H1 (cell line): ENCODE measurements around the gene FAM171A1. TPM values are rescaled to one million over a fixed set of nuclear protein-coding genes. Genes with fewer than 3 reads are reported as not detected.

Source experiments
- CTCF ChIA-PET: fragments of 300-600 bp; sonication (Branson Sonifier 250); formaldehyde crosslinking; loops from one replicate; lab custom pipeline; 2021; ENCODE audit not compliant: partially characterized antibody; lab: Charles Lee
- POLR2A ChIA-PET: fragments of 300-600 bp; sonication (Branson Sonifier 250); formaldehyde crosslinking; loops from one replicate; lab custom pipeline; 2021; ENCODE audit warnings: inconsistent platforms; ENCODE audit not compliant: partially characterized antibody; lab: Charles Lee
- DNase-seq, 2 experiments: peaks; one replicate each; pipeline versions ENCODE4 v3.0.0 to v3.0.0-alpha.2; 2010 to 2022; ENCODE audit warnings: low spot score in 2 of 2, low read depth in 1 of 2, mixed read lengths in 1 of 2
- FAIRE-seq: peaks from 2 replicates; lab custom pipeline; 2011; peaks lifted over from hg19 to GRCh38; lab: Jason Lieb, UNC
- H2AFZ ChIP-seq: 2 replicates; pipeline ENCODE4 v1.8.1; 2012; ENCODE audit warnings: low read length, inconsistent platforms
- H2AK5ac ChIP-seq: 2 replicates; pipeline ENCODE4 v1.6.1; 2013; ENCODE audit warnings: low read depth, low read length
- H2BK120ac ChIP-seq: replicated peaks from 2 replicates; pipeline ENCODE3; 2013; ENCODE audit warnings: low read depth, low read length, inconsistent platforms
- H2BK12ac ChIP-seq: 2 replicates; pipeline ENCODE4 v1.6.1; 2013; ENCODE audit warnings: low read depth, low read length
- H2BK15ac ChIP-seq: 2 replicates; pipeline ENCODE4 v1.6.1; 2013; ENCODE audit warnings: low read length
- H2BK20ac ChIP-seq: 2 replicates; pipeline ENCODE4 v1.6.1; 2013; ENCODE audit warnings: low read length
- H2BK5ac ChIP-seq: 2 replicates; pipeline ENCODE4 v1.6.1; 2013; ENCODE audit warnings: low read depth, low read length
- H3K14ac ChIP-seq: 2 replicates; pipeline ENCODE4 v1.6.1; 2013; ENCODE audit warnings: inconsistent platforms; ENCODE audit not compliant: insufficient read length
- H3K18ac ChIP-seq: 2 replicates; pipeline ENCODE4 v1.6.1; 2013; ENCODE audit warnings: low read length; ENCODE audit errors: extremely low read depth
- H3K23ac ChIP-seq: 2 replicates; pipeline ENCODE4 v1.6.1; 2013; ENCODE audit warnings: inconsistent platforms; ENCODE audit not compliant: insufficient read length
- H3K23me2 ChIP-seq: 2 replicates; pipeline ENCODE4 v1.6.1; 2013; ENCODE audit warnings: low read depth, low read length
- H3K27ac ChIP-seq: 2 replicates; pipeline ENCODE4 v1.6.1; 2011; ENCODE audit warnings: low read depth, low read length, inconsistent platforms
- H3K27me3 ChIP-seq, 4 experiments: replicated peaks in 1 of 4; 1 replicate in 1 of 4; 2 replicates in 3 of 4; pipeline versions ENCODE4 v1.6.1 to v1.8.1; 2011 to 2013; ENCODE audit warnings: low read length in 3 of 4, mild to moderate bottlenecking in 3 of 4, inconsistent platforms in 2 of 4, mixed read lengths in 2 of 4, moderate library complexity in 1 of 4; ENCODE audit not compliant: control insufficient read depth in 3 of 4, insufficient read depth in 3 of 4; ENCODE audit errors: extremely low read depth in 1 of 4
- H3K36me3 ChIP-seq, 4 experiments: 2 replicates each; pipeline versions ENCODE4 v1.6.1 to v1.8.1; 2011 to 2013; ENCODE audit warnings: mild to moderate bottlenecking in 4 of 4, low read length in 3 of 4, moderate library complexity in 2 of 4, control low read depth in 1 of 4, inconsistent platforms in 1 of 4; ENCODE audit not compliant: insufficient read depth in 4 of 4, control insufficient read depth in 2 of 4
- H3K4ac ChIP-seq: replicated peaks from 2 replicates; pipeline ENCODE3; 2013; ENCODE audit warnings: low read length, low read depth, mixed read lengths, inconsistent platforms; ENCODE audit not compliant: insufficient read length
- H3K4me1 ChIP-seq, 4 experiments: replicated peaks in 1 of 4; 1 replicate in 1 of 4; 2 replicates in 3 of 4; pipeline versions ENCODE4 v1.6.1 to v1.8.1; 2011 to 2013; ENCODE audit warnings: low read length in 3 of 4, inconsistent platforms in 2 of 4, mixed read lengths in 1 of 4; ENCODE audit not compliant: insufficient read depth in 4 of 4, control insufficient read depth in 3 of 4
- H3K4me2 ChIP-seq, 2 experiments: 2 replicates each; pipeline versions ENCODE4 v1.6.1 to v1.8.1; 2011 to 2013; ENCODE audit warnings: low read depth in 2 of 2, low read length in 2 of 2, control low read depth in 1 of 2, inconsistent platforms in 1 of 2, mild to moderate bottlenecking in 1 of 2; ENCODE audit not compliant: insufficient read depth in 1 of 2
- H3K4me3 ChIP-seq, 4 experiments: fragments of 200-600, 300-600 bp in 1 of 4; sonication (generic), shearing (Covaris generic), sonication (Bioruptor Twin) in 1 of 4; 2 replicates each; pipeline versions ENCODE4 v1.5.1 to v1.8.1; 2011 to 2016; ENCODE audit warnings: low read length in 4 of 4, low read depth in 3 of 4, control low read depth in 2 of 4, inconsistent platforms in 2 of 4, mild to moderate bottlenecking in 2 of 4, mixed read lengths in 1 of 4, moderate library complexity in 1 of 4; ENCODE audit not compliant: insufficient read depth in 2 of 4; ENCODE audit errors: extremely low read depth in 1 of 4
- H3K56ac ChIP-seq: replicated peaks from 2 replicates; pipeline ENCODE3; 2013; ENCODE audit warnings: low read depth, mild to moderate bottlenecking, mixed read lengths, low read length, inconsistent platforms; ENCODE audit not compliant: insufficient read length
- H3K79me1 ChIP-seq: 2 replicates; pipeline ENCODE4 v1.6.1; 2013; ENCODE audit warnings: low read depth, low read length, control low read depth
- H3K79me2 ChIP-seq, 2 experiments: 2 replicates each; pipeline versions ENCODE4 v1.6.1 to v1.8.1; 2012 to 2013; ENCODE audit warnings: low read length in 2 of 2, mild to moderate bottlenecking in 2 of 2, inconsistent platforms in 1 of 2; ENCODE audit not compliant: insufficient read depth in 2 of 2, control insufficient read depth in 1 of 2
- H3K9ac ChIP-seq, 4 experiments: replicated peaks in 1 of 4; 1 replicate in 1 of 4; 2 replicates in 3 of 4; pipeline versions ENCODE4 v1.6.1 to v1.8.1; 2011 to 2013; ENCODE audit warnings: low read depth in 3 of 4, low read length in 3 of 4, control low read depth in 2 of 4, mild to moderate bottlenecking in 2 of 4, moderate library complexity in 2 of 4, inconsistent platforms in 1 of 4; ENCODE audit errors: extremely low read depth in 1 of 4
- H3K9me3 ChIP-seq, 2 experiments: 2 replicates each; pipeline versions ENCODE4 v1.6.1 to v1.8.1; 2012 to 2013; ENCODE audit warnings: mild to moderate bottlenecking in 2 of 2, moderate library complexity in 2 of 2, control low read depth in 1 of 2, inconsistent platforms in 1 of 2, low read depth in 1 of 2, low read length in 1 of 2, mixed read lengths in 1 of 2; ENCODE audit not compliant: insufficient read depth in 2 of 2
- H4K20me1 ChIP-seq, 2 experiments: replicated peaks in 1 of 2; 2 replicates each; pipeline versions ENCODE3 to v1.8.1; 2011 to 2013; ENCODE audit warnings: inconsistent platforms in 2 of 2, low read length in 2 of 2, mild to moderate bottlenecking in 1 of 2; ENCODE audit not compliant: insufficient read depth in 2 of 2, control insufficient read depth in 1 of 2
- H4K5ac ChIP-seq: 2 replicates; pipeline ENCODE4 v1.6.1; 2013; ENCODE audit warnings: low read length, low read depth, mixed read lengths, inconsistent platforms; ENCODE audit not compliant: insufficient read length
- H4K8ac ChIP-seq: 2 replicates; pipeline ENCODE4 v1.8.0; 2013; ENCODE audit warnings: mild to moderate bottlenecking, moderate library complexity, low read length, inconsistent platforms; ENCODE audit not compliant: insufficient read depth; ENCODE audit errors: extremely low read depth
- H4K91ac ChIP-seq: replicated peaks from 2 replicates; pipeline ENCODE3; 2013; ENCODE audit warnings: low read length, mixed read lengths, inconsistent platforms; ENCODE audit not compliant: insufficient read length
- ASH2L ChIP-seq: fragments of 200-600, 300-600 bp; sonication (generic); IDR thresholded peaks from one replicate; pipeline ENCODE4 v1.7.1; 2017; ENCODE audit warnings: low read length
- BRCA1 ChIP-seq: IDR thresholded peaks from 2 replicates; pipeline ENCODE4 v1.6.1; 2012; ENCODE audit warnings: low read depth, low read length, improper control_type of control experiment
- EZH2 ChIP-seq: fragments of 200-600 bp; sonication (generic); IDR thresholded peaks from 2 replicates; pipeline ENCODE4 v1.7.1; 2012; ENCODE audit warnings: low read depth, mild to moderate bottlenecking, moderate library complexity, low read length, inconsistent platforms; ENCODE audit not compliant: severe bottlenecking
- GABPA ChIP-seq: IDR thresholded peaks from 2 replicates; pipeline ENCODE4 v1.6.1; 2011; ENCODE audit warnings: mild to moderate bottlenecking, low read length, moderate library complexity, borderline replicate concordance; ENCODE audit not compliant: insufficient read depth
- RXRA ChIP-seq: IDR thresholded peaks from 2 replicates; pipeline ENCODE4 v1.6.1; 2011; ENCODE audit warnings: low read depth, mild to moderate bottlenecking, low read length, moderate library complexity; ENCODE audit not compliant: insufficient read depth
- TAF7 ChIP-seq: optimal IDR thresholded peaks from 2 replicates; pipeline ENCODE3; 2011; ENCODE audit warnings: low read depth, mild to moderate bottlenecking, inconsistent platforms, low read length, moderate library complexity, borderline replicate concordance
- TEAD4 ChIP-seq: IDR thresholded peaks from 2 replicates; pipeline ENCODE4 v1.6.1; 2012; ENCODE audit warnings: low read depth, low read length, inconsistent platforms, mixed read lengths
- WGBS, 2 experiments: shearing (Covaris generic) in 1 of 2; methylation state at CpG; one replicate each; pipeline versions ENCODE4 v1.1.6 to v1.1.7; 2013 to 2015; ENCODE audit warnings: low lambda C conversion rate in 2 of 2, mixed read lengths in 2 of 2, inconsistent platforms in 1 of 2, low coverage in 1 of 2, missing lambda C conversion rate in 1 of 2; ENCODE audit not compliant: insufficient replicate concordance in 2 of 2, insufficient coverage in 1 of 2, insufficient read length in 1 of 2; ENCODE audit errors: extremely low coverage in 1 of 2, missing lambda C conversion rate in 1 of 2; 5-methylcytosine and 5-hydroxymethylcytosine counted together
- polyA plus RNA-seq, 7 experiments: library from polyadenylated mRNA; depleted of rRNA in 3 of 7; stranded (reverse) in 5 of 7; unstranded in 2 of 7; fragments of >200 nt in 5 of 7; fragments of 200-250 nt in 2 of 7; gene quantifications; 1 replicate in 5 of 7; 2 replicates in 1 of 7; 4 replicates in 1 of 7; pipeline versions ENCODE4 v1.2.1 to v1.2.3, GENCODE V29; 2011 to 2013; ENCODE audit warnings: missing spikeins in 2 of 7, mixed read lengths in 2 of 7
- total RNA-seq: library from RNA; stranded (reverse); fragmentation: NEBNext Ultra II Directional; extraction: Animal tissue kit (Norgen Biotek cat#: 25700); gene quantifications from 2 replicates; pipeline ENCODE4 v1.2.1, GENCODE V29; 2021

Gene FAM171A1
- total and polyA plus RNA-seq, 2 of the 8 experiments (the other 6 are each of a cell fraction or from before 2014, with no cell fraction given) = 26.6 to 42.1 TPM

GRCh38 chr10:15296701-15297100 is 74.4 kb downstream of the FAM171A1 start:
- H2BK20ac ChIP-seq = no peak overlapping the region
- no peak overlapping the region for H3K56ac ChIP-seq
- H3K4me2 ChIP-seq = no peak overlapping the region
- ChIA-PET CTCF (interaction anchor here (0.6 to 0.8 kb wide), 2 partner anchors 37 to 86 kb away, joined by 3 read pairs; no protein-coding TSS in a partner anchor), POLR2A (no interaction called here)
- WGBS, 2 experiments = 76% methylated on average over 6 of the region's 6 CpGs; no CpG with 5 or more reads in 1 of the 2 experiments
- no peak overlapping the region for H2AFZ ChIP-seq
- no peaks in the 10 kb centered on the region for H3K36me3 ChIP-seq
- H2BK5ac ChIP-seq = no peak overlapping the region
- no peaks in the 10 kb centered on the region for H4K20me1 ChIP-seq
- H3K27me3 ChIP-seq = no peaks in the 10 kb centered on the region
- no peak overlapping the region for H4K8ac ChIP-seq
- H3K79me1 ChIP-seq = no peaks in the 10 kb centered on the region
- no peak overlapping the region for H3K4me3 ChIP-seq
- H4K91ac ChIP-seq = no peak overlapping the region
- H3K18ac ChIP-seq = no peak overlapping the region
- no peaks in the 10 kb centered on the region; a peak in 1 of 4 replicates for H3K79me2 ChIP-seq
- H3K4ac ChIP-seq = no peak overlapping the region
- no peak overlapping the region for H2BK120ac ChIP-seq
- peaks cover 0 to 5% (median 1%) of the 10 kb centered on the region in 4 experiments; a peak in 2 of 7 replicates for H3K4me1 ChIP-seq
- H3K27ac ChIP-seq = no peak overlapping the region
- no peak overlapping the region for H2BK12ac ChIP-seq
- no peak overlapping the region for H2BK15ac ChIP-seq
- no peak overlapping the region for H3K14ac ChIP-seq
- no peaks in the 10 kb centered on the region for H3K9me3 ChIP-seq
- no peak for DNase-seq
- no peak overlapping the region for H3K23ac ChIP-seq
- FAIRE-seq = no peak
- no peak overlapping the region for H3K9ac ChIP-seq
- no peak overlapping the region for H2AK5ac ChIP-seq
- H3K23me2 ChIP-seq = no peaks in the 10 kb centered on the region
- H4K5ac ChIP-seq = no peak overlapping the region
- no peak for TF ChIP-seq TEAD4
- TF ChIP-seq GABPA = no peak
- no peak for TF ChIP-seq TAF7
- no peak for TF ChIP-seq RXRA
- no peak for TF ChIP-seq ASH2L
- TF ChIP-seq EZH2 = no peak
- no peak for TF ChIP-seq BRCA1
